Spleen (tissue), 11 donors: ENCODE data around the gene CNPY1. TPM values are rescaled to one million over a fixed set of nuclear protein-coding genes. Genes with fewer than 3 reads are reported as not detected.

ENCODE experiments used
- DNase-seq: peaks from one replicate; pipeline ENCODE4 v3.0.0-alpha.2; 2020
- H3K27ac ChIP-seq, 8 donors: fragments of 200-600 bp; sonication (generic) in 7 of 8; 1 replicate in 4 of 8; 2 replicates in 4 of 8; pipeline versions ENCODE4 v1.5.0 to v1.8.0; 2016 to 2021; ENCODE audit warnings: inconsistent platforms in 4 of 8, mild to moderate bottlenecking in 4 of 8, moderate library complexity in 1 of 8
- H3K27me3 ChIP-seq, 7 donors: fragments of 200-600 bp; sonication (generic) in 6 of 7; replicated peaks in 1 of 7; 1 replicate in 4 of 7; 2 replicates in 3 of 7; pipeline versions ENCODE4 v1.5.0 to v1.8.0; 2016 to 2021; ENCODE audit warnings: inconsistent platforms in 3 of 7, mild to moderate bottlenecking in 1 of 7
- H3K36me3 ChIP-seq, 6 donors: fragments of 200-600 bp; sonication (generic) in 5 of 6; 1 replicate in 4 of 6; 2 replicates in 2 of 6; pipeline versions ENCODE4 v1.5.0 to v1.8.0; 2016 to 2021; ENCODE audit warnings: inconsistent platforms in 2 of 6
- H3K4me1 ChIP-seq, 6 donors: fragments of 200-600 bp; sonication (generic) in 5 of 6; 1 replicate in 3 of 6; 2 replicates in 3 of 6; pipeline versions ENCODE4 v1.5.0 to v1.8.0; 2016 to 2021; ENCODE audit warnings: inconsistent platforms in 3 of 6
- H3K4me3 ChIP-seq, 8 donors: fragments of 200-600 bp; sonication (generic) in 7 of 8; 1 replicate in 4 of 8; 2 replicates in 4 of 8; pipeline versions ENCODE4 v1.5.0 to v1.8.0; 2016 to 2021; ENCODE audit warnings: inconsistent platforms in 4 of 8, mild to moderate bottlenecking in 4 of 8, moderate library complexity in 2 of 8
- H3K9me3 ChIP-seq, 8 donors: fragments of 200-600 bp; sonication (generic) in 7 of 8; 1 replicate in 4 of 8; 2 replicates in 4 of 8; pipeline versions ENCODE4 v1.5.0 to v1.8.0; 2016 to 2021; ENCODE audit warnings: inconsistent platforms in 4 of 8
- CTCF ChIP-seq, 11 experiments: fragments of 200-600 bp in 7 of 11; fragments of 450-650 bp in 4 of 11; sonication (generic) in 4 of 11; IDR thresholded peaks in 8 of 11; conservative IDR thresholded peaks in 3 of 11; 1 replicate in 7 of 11; 2 replicates in 4 of 11; pipeline versions ENCODE4 v1.4.0 to v1.8.0; 2016 to 2021; ENCODE audit warnings: antibody characterized with exemption in 11 of 11, inconsistent platforms in 4 of 11, mild to moderate bottlenecking in 1 of 11
- POLR2A ChIP-seq, 3 donors: fragments of 450-650 bp; IDR thresholded peaks; one replicate each; pipeline ENCODE4 v1.5.1; 2017; ENCODE audit warnings: antibody characterized with exemption in 3 of 3, mild to moderate bottlenecking in 1 of 3
- POLR2AphosphoS5 ChIP-seq, 3 donors: sonication (generic); formaldehyde crosslinking; IDR thresholded peaks; one replicate each; pipeline ENCODE4 v1.5.1; 2017; ENCODE audit warnings: antibody characterized with exemption in 3 of 3
- WGBS, 5 donors: extraction: QIAGEN DNeasy Blood & Tissue Kit in 3 of 5; methylation state at CpG; one replicate each; pipeline versions ENCODE4 v1.1.5 to v1.1.7; 2013 to 2018; 5-methylcytosine and 5-hydroxymethylcytosine counted together
- intact Hi-C: fragments of 100-400 bp; cut with DNase I; formaldehyde crosslinking; loops from one replicate; pipeline ENCODE4 v1.15.0; 2023; ENCODE audit warnings: low total_unique reads
- polyA plus RNA-seq, 3 donors: library from polyadenylated mRNA; stranded (reverse); fragments of 200-250 nt; gene quantifications; one replicate each; pipeline ENCODE4 v1.2.1, GENCODE V29; 2013
- total RNA-seq, 7 donors: library from RNA; depleted of rRNA in 3 of 7; stranded (reverse); fragments of >200 nt in 3 of 7; fragmentation: NEBNext Ultra II Directional in 4 of 7; extraction: Animal tissue kit (Norgen Biotek cat#: 25700) in 4 of 7; gene quantifications; one replicate each; pipeline versions ENCODE4 v1.1.0 to v1.2.1, GENCODE V29; 2016 to 2021
- donor health status: healthy with polysubstance abuse.
- donor health status: DM: no; HTN: no; CAD: no; lungs with moderate emphysema.
- donor health status: DM: no; HTN: no; CAD: no.
- donor health status: Bipolar disorder and iron deficiency.
- donor health status: healthy.
- donor health status: DM: no; HTN: no; CAD: no.
- donor health status: DM: yes; HTN: yes; CAD: no.

The CNPY1 gene
- total and polyA plus RNA-seq, 10 donors: not detected

DNA sequence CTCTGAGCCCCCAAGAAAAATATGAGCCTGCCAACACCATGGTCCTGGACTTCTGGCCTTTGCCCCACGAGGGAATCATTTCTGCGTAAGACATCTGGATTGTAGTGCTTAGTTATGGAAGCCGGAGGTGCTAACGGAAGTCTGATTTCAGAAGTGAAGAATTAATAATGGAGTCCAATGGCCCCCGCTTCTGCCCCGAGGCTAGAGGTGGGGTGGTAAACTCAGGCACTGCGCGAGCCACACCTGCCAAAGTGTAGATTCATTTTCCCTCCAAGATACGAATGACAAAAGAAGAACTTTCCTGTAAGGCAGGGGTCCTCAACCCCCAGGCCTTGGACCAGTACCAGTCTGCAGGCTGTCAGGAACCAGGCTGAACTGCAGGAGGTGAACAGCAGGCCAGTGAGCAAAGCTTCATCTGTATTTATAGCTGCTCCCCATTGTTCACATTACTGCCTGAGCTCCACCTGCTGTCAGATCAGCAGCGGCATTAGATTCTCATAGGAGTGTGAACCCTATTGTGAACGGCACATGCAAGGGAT, 22.3 kb downstream of the CNPY1 start:
- H3K4me3 ChIP-seq: no peak overlapping the region
- TF ChIP-seq POLR2A (IDR thresholded peaks at IDR 0.05): no peak
- no peak for TF ChIP-seq POLR2AphosphoS5 (IDR thresholded peaks at IDR 0.05)
- TF ChIP-seq CTCF (IDR thresholded peaks at IDR 0.05 in 8 of 11, conservative IDR thresholded peaks at IDR 0.05 in 3 of 11): no peak
- peaks cover 0 to 94% (median 0%) of the 10 kb centered on the region in 7 donors for H3K27me3 ChIP-seq
- H3K36me3 ChIP-seq: no peaks in the 10 kb centered on the region
- no peaks in the 10 kb centered on the region for H3K4me1 ChIP-seq
- no peak for DNase-seq
- intact Hi-C loops: no loop called here
- WGBS, 5 donors: 74 to 81% (median 78%) methylated on average over 11 of the region's 11 CpGs
- no peak overlapping the region for H3K27ac ChIP-seq
- no peaks in the 10 kb centered on the region for H3K9me3 ChIP-seq

- Histone ChIP-seq H3K36me3 (no peaks in the 10 kb centered on the region), H3K27ac (no peak overlapping the region), H3K4me1 (no peaks in the 10 kb centered on the region), H3K4me3 (no peak overlapping the region), H3K27me3 (peaks cover 0 to 95% (median 0%) of the 10 kb centered on the region in 7 donors), H3K9me3 (no peaks in the 10 kb centered on the region)
- no peak for DNase-seq
- TF ChIP-seq POLR2A (IDR thresholded peaks at IDR 0.05) (no peak), POLR2AphosphoS5 (IDR thresholded peaks at IDR 0.05) (no peak), CTCF (IDR thresholded peaks at IDR 0.05 in 8 of 11, conservative IDR thresholded peaks at IDR 0.05 in 3 of 11) (no peak)
- intact Hi-C loops: no loop called here
- WGBS, 5 donors: 76 to 86% (median 80%) methylated on average over 16 of the region's 16 CpGs
Measured at GRCh38 chr7:155523168-155523675, 23.1 kb downstream of the CNPY1 start.

- no peaks in the 10 kb centered on the region for H3K9me3 ChIP-seq
- no peak overlapping the region for H3K4me3 ChIP-seq
- DNase-seq: no peak
- TF ChIP-seq POLR2AphosphoS5 (IDR thresholded peaks at IDR 0.05): no peak
- TF ChIP-seq POLR2A (IDR thresholded peaks at IDR 0.05): no peak
- WGBS, 5 donors: 88 to 95% (median 89%) methylated on average over 14 to 21 of the region's 21 CpGs
- no peak overlapping the region for H3K27ac ChIP-seq
- H3K27me3 ChIP-seq: peaks cover 0 to 95% (median 0%) of the 10 kb centered on the region in 7 donors
- intact Hi-C loops: no loop called here
- no peaks in the 10 kb centered on the region for H3K4me1 ChIP-seq
- no peaks in the 10 kb centered on the region for H3K36me3 ChIP-seq
Measured at GRCh38 chr7:155521743-155522398, 24.5 kb downstream of the CNPY1 start.

DNA sequence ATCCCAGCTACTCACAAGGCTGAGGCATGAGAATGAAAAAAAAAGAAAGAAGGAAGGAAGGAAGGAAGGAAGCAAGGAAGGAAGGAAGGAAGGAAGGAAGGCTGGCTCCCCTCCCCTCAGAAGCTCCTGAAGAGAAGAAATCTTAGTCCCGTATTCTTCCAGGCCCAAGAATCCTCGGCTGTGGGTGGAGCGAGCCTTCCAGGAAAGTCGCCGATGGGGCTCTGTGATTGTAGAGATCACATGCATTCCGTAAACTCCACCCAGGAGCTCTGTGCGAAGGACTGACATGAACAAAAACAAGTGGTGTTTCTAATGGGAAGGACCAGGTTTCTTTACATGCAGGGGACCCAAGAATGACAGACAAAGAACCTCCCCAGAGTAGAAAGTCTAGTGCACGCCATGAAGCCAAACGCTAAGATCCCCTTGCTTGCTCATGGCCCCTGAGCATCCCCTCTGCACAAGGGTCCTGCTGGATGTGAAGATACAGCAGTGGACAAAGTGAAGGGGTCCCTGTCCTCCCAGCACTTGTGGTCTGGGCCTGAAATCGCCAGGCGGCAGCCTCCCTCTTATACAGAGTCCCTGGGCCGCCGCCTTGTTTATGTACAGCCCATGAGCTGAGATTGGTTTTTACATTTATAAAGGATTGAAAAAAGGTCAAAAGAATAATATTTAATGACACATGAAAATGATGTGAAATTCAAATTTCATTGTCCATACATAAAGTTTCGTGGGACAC, 25.2 kb downstream of the CNPY1 start:
- peaks cover 0 to 95% (median 3%) of the 10 kb centered on the region in 7 donors for H3K27me3 ChIP-seq
- no peak overlapping the region for H3K4me3 ChIP-seq
- intact Hi-C loops: no loop called here
- no peak overlapping the region for H3K27ac ChIP-seq
- no peaks in the 10 kb centered on the region for H3K4me1 ChIP-seq
- no peaks in the 10 kb centered on the region for H3K36me3 ChIP-seq
- H3K9me3 ChIP-seq: no peaks in the 10 kb centered on the region
- WGBS, 5 donors: 74 to 83% (median 80%) methylated on average over 14 of the region's 14 CpGs
- TF ChIP-seq POLR2AphosphoS5 (IDR thresholded peaks at IDR 0.05) (no peak), POLR2A (IDR thresholded peaks at IDR 0.05) (no peak), CTCF (IDR thresholded peaks at IDR 0.05 in 8 of 11, conservative IDR thresholded peaks at IDR 0.05 in 3 of 11) (no peak)
- no peak for DNase-seq
